Stimulated activated CD4-positive, alpha-beta T cell treated with anti-CD3 and anti-CD28 coated beads, Interleukin-4, amount 100 ng/mL, for 4 hours (primary cell): ENCODE results near the gene ZNF337.
"Not testable (repeated sequence)": the region's sequence is repeated elsewhere in the genome, so short reads cannot be mapped to it uniquely, and the experiment has no call there.

ENCODE experiments used
- DNase-seq, 2 experiments: peaks; one replicate each; pipeline ENCODE4 v3.0.0-alpha.2; 2020

ZNF337 gene

DNA sequence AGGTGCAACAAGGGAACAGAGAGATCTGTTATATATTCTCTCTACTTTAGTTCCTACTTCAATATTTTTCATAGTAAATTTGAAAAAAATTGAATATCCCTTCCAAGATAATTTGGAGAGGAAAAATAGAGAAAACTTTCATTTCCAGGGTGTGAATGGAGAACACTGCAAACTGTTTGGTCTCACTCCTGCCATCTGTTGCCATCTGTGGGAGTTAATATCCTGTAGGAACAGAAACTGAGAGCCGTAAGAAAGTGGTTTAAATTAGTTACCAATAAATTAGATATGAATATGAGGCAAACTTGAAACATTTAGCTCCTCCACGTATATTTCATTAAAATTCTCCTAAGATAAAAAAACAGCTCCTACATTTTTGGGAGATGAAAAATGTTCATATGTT, 4.2 kb downstream of the ZNF337 start:
- DNase-seq, result no peak

DNA sequence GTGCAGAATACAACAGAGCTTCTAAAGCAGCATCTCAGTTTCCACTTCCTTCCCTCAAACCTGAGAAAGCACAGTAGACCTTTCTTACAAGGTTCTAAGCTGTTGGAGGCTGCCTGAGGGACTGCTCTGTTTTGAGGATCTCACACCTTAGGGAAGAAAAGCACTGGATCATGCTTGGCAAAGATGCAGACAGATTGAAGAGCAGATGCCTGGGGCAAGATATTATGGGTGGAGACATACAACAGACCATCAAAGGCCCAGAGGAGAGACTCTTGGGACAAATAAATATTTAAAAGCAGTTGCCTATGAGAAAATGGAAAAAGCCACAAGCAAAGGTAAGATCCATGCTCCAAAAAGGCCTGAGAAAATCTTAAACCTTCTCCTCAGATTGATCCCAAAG, 6.2 kb downstream of the ZNF337 start:
- DNase-seq, result no peak

DNA sequence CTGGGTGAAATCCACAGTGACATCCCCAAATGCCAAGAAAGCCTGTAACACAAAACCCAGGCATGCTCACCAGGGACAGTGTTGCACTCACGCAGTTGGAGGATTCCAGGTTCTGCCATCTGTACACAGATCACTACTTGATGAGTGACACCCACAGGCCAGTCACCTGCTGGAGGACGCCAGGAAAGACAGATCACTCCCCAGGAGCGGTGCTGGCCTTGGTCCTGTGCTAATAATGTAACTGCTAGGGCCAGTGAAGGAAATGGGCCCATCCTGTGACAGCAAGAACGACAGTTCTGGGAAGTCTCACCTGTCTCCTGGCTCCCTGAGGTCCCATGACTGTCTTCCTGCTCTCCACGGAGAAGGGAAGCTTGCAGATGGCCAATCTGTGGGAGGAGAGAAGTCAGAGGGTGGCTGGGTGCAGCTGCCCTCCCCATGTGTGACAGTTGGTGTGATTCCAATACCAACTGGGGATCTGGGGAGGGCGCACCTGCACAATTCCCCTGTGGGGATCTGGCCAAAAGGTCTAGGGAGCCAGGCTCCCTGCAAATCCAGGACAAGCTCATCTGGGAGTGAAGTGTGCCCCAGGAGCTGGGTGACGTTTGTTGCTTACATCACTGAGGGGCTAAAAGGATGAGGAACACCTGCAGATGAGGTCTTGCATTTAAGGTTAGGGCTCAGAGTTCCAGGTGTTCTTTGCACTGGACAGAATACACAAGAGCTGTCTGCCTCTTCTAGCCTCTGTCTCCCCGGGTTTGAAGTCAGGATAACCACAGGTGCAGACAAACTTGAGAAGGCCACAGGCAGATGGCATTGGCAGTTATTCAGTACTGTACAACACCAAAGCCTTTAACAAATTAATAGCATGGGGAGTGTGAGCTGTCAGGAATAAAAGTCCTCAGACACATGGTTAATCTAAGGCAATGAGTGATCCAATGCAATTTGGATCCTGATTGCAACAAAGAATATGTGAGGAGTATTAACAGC, 10.3 kb downstream of the ZNF337 start:
- DNase-seq, result no peak

DNA sequence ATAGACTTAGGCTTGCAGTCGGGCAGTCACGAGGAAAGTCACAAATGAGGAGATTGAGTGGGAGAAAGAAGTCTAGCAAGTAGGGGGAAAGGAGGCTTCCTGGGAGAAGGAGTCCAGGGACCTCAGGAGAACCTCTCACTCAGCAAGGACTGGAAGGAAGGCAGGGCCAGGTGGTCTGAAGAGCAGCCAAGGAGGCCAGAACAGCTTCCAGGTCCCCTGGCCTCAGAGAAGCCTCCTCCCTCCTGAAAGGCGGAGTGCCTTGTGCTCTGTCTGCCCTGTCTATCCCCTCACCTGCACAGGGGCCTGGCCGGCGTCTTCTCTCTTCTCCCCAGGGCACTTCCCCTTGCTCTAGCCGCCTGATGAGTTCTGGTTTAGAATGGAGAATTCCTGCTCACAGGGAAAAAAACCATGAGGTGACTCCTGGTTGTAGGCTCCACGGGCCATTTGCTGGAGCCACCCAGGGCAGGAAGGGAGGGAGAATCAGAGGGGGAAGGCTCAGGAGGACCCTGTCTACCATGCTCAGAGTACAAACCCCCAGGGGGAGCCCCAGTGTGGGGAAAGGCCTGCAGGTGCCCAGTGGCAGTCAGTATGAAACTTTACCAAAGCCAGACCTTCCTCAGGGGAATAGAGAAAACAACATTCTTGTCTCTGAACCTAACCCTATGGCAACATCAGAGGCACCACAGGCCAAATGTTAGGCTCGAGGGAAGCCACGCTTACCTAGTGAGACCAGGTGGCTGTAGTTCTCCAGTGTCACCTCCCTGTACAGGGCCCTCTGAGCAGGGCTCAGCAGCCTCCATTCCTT, 11.2 kb downstream of the ZNF337 start:
- no peak for DNase-seq

DNA sequence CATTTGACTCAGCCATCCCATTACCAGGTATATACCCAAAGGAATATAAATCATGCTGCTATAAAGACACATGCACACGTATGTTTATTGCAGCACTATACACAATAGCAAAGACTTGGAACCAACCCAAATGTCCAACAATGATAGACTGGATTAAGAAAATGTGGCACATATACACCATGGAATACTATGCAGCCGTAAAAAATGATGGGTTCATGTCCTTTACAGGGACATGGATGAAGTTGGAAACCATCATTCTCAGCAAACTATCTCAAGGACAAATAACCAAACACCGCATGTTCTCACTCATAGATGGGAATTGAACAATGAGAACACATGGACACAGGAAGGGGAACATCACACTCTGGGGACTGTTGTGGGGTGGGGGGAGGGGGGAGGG, 12.8 kb downstream of the ZNF337 start:
- not testable (repeated sequence) for DNase-seq

DNA sequence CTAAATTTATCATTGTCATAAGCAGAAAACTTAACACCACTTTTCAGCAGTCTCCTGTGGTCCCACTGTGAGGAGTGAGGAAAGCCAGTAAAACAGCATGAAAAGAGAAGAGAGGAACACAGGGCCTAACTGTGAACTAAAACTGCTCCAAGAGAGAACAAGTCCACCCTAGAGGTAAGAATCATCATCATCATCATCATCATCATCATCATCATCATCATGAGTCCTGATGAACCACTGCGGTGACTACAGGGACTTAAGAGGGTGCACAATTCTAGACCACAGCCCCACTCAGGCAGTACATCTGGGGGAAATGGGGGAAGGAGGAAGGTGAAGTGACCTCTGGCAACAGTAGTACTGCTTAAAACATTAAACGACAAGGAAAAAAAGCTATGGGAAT, 13.6 kb downstream of the ZNF337 start:
- DNase-seq, result no peak

DNA sequence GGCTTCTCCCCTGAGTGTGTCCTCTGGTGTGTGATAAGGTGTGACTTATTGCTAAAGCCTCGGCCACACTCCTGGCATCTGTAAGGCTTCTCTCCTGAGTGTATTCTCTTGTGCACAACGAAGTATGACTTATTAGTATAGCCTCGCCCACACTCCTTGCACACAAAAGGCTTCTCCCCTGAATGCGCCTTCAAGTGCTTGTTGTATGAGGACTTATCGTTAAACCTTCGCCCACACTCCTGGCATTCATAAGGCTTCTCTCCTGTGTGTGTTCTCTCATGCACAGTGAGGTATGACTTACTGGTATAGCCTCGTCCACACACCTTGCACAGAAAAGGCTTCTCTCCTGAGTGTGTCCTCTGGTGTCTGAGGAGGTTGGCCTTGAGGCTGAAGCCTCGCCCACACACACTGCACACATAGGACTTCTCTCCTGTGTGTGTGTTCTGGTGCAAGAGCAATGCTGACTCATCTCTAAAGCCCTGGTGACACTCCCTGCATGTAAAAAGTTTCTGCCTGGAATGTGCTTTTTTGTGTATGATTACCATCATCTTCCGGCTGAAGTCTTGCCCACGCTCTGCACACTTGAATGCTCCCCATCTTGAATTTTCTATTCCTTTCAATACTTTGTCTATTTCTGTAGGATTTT, 20.4 kb downstream of the ZNF337 start:
- DNase-seq, result no peak

DNA sequence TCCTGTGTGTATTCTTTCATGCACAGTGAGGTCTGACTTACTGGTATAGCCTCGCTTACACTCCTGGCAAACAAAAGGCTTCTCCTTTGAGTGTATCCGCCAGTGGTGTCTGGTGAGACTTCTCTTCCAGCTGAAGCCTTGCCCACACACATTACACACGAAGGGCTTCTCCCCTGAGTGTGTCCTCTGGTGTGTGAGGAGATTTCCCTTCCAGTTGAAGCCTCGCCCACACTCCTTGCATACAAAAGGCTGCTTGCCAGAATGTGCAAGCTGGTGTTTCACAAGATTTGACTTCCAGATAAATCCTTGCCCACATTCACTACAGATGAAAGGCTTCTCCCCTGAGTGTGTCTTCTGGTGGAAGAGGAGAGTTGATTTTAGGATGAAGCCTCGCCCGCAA, 21.5 kb downstream of the ZNF337 start:
- no peak for DNase-seq

DNA sequence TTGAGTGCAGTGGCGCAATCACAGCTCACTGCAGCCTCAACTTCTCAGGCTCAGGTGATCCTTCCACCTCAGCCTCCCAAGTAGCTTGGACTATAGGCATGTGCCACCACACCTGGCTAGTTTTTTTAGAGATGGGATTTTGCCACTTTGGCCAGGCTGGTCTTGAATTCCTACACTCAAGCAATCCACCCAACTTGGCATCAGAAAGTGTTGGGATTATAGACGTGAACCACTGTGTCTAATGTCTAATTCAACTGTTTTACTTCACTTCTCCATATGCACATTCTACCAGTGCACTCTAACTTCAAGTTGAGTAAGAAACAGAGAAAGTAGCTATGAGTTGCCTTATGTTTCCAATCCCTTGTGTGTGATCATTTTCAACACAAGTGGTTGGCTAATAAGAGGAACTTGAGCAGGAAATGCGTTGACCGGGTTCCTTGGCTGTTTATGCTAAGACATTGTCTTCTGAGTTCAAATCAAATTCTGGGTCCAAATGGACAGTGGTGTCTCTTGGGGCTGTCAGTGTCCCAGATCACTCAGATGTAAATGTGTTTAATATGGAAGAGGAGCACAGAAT, 23.9 kb downstream of the ZNF337 start:
- no peak for DNase-seq

DNA sequence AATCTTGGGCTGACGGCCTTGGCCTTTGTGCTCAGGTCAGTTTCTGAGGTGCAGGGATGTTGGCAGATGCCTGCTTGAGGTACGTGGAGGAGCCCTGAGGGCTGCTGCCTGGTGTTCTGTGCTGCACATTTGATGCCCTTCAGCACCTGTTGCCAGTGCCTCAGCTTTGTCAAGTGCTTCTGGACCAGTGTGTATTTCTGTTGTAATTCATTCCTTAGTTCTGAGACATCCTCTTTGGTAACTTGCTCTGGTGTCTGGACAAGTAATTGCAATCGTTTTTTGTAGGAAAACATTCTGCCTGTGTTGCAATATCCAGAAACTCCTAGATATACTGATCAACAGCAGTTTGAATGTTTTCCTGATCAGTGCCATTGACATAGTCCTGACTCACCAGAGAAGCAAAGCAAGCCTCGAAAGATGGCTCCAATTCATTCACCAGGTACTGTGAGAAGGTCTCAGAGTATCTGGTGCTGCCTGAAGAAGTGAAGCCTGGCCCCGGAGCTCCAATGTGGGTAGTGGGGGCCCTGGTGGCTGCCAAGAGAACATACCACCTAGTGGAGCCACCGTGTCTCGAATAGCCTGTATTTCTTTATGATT, 26.7 kb downstream of the ZNF337 start:
- no peak for DNase-seq

DNA sequence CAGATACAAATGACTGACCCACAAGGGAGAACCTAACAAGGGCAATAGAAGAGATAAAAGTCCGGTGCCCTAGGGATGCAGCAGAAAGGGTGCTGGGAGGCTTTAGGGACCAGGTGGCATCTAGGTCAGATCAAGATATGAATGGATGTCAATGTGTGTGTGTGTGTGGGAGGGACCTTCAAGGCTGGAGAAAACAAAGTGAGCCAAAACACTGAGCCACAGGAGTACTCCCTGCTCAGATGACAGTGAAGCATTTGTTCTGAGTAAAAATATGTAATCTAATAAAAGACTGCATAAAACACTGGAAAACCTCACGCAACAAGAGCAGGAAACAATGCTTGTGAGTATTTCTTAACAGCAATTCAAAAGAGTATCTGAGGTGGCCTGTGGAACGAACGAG, 28.2 kb downstream of the ZNF337 start:
- DNase-seq, result no peak

DNA sequence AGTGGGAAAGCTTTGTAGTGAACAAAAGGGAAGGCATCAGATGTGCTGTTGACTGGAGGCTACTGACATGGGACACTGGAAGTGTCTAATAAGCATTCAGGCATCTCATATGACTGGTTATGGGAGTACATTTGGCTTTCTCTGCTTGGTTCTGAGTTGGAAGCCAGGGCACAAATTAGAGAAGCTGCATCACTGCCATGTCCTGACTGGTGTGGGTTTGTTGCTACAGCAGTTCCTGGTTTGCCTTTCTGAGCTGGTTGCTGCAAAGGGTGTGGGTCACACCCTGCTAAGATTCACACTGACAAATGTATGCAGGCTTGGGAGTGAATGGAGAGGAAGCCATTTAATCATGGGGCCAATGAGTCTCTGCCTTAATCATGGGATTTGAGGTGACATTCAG, 36.7 kb downstream of the ZNF337 start:
- no peak for DNase-seq

DNA sequence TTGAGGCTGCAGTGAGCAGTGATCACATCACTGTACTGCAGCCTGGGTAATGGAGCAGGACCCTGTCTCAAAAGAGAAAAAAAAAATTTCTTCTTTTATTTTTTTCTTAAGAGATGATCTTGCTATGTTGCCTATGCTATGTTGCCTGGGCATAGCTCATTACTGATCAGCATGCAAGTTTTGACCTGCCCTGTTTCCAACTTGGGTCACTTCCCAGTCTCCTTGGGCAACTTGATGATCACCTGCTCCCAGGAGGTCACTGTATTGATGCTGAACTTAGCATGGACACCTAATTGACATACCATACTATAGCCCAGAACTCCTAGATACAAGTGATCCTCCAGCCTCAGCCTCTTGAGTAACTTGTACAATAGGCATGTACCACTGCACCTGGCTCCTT, 42.2 kb downstream of the ZNF337 start:
- no peak for DNase-seq

DNA sequence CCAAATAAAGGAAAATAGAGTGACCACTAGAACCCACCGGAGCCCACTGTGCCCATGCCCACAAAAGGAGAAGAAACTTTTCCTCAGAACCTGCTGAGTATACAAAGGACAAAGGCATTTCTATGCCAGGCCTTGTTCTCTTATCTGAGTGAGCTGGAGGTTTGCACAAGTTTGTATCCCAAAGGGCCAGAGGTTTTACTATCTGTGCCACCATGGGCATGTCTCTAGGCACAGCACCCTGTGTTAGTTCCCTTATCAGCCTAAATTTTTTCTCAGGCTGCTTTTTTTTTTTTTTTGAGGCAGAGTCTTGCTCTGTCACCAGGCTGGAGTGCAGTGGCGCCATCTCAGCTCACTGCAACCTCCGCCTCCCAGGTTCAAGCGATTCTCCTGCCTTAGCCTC, 43.8 kb downstream of the ZNF337 start:
- DNase-seq, result not testable (repeated sequence)

DNA sequence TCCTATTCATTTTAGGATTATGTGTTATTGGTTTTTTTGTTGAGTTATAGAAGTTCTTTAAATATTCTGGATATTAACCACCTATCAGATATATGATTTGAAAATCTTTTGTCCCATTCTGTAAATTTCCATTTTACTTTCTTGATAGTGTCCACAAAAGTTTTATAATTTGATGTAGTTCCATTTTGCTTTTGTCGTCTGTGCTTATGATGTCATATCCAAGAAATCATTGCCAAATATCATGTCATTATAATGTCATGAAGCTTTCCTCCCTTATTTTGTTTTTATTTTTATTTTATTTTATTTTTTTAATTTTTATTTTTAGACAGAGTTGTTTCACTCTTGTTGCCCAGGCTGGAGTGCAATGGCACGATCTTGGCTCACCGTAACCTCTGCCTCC, 51.8 kb downstream of the ZNF337 start:
- no peak for DNase-seq

DNA sequence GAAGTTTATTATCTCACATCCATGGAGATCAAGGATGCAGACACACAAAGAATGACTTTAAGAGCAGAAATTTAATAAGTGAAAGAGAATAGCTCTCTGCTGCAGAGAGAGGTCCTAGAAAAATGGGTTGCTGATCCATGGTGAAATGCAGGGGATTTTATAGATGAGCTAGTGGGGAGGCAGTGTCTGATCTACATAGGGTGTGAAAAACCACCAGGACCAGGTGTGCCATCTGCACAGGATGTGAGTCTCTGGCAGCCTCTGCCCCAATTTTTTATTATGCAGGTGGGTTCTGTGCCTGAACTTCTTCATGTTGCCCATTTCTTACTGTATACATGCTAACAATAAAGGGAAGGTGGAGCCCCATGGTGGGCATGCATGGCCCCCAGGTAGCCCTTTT, 52.9 kb downstream of the ZNF337 start:
- no peak for DNase-seq

DNA sequence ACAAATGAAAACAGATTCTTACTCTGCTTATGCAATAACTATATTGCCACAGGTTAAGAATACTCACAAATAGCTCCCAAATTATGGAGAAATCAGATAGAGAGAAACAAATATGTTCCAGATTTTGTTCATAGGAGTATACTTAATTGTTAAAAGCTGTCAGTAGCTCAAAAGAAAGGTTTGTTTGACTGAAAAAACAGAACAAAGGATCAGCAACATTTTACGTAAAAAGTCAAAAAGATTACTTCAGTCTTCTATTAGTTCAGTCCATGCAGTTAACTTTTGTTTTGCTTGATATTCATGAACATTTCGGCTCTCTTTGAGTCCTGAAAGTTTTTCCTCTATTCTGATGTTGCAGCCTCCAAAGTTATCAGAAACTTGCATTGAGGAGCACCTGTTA, 59.4 kb downstream of the ZNF337 start:
- no peak for DNase-seq

DNA sequence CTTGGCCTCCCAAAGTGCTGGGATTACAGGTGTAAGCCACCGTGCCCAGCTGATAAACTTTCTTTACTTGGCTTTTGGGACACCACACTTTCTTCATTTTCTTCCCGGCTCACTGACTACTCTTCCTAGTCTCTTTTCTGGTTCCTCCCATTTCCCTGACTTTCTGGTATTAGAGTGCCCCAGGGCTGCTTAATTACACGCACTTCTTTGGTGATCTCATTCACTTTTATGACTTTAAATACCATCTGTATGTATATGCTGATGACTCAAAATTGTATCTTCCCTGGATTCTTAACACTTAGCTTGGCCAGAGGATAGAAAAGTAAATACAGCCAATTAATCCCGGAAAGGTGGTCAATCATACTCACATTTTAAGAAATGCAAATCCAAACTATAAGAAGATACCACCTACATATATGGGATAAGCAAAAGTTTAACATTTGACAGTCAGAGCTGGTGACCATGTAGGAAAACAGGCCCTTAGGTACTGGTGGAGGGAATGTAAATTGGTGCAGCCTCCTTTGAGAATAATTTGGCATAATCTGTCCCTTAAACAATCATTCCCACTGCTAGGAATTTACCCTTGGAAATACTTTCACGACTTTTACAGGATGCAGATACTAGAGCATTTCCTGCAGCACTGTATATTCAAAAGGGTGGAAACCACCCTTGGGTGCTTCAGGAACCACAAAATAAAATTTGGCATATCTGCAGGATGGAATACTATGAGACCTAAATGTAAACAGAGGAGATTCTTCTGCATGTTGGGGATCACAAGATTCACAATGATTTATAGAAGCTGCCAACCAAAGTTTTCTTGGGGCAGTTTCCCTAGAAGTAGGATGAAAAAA, 63.5 kb downstream of the ZNF337 start:
- DNase-seq, result no peak

DNA sequence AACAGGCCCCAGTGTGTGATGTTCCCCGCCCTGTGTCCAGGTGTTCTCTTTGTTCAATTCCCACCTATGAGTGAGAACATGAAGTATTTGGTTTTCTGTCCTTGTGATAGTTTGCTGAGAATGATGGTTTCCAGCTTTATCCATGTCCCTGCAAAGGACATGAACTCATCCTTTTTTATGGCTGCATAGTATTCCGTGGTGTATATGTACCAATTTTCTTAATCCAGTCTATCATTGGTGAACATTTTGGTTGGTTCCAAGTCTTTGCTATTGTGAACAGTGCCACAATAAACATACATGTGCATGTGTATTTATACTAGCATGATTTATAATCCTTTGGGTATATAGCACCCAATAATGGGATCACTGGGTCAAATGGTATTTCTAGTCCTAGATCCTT, 66.0 kb downstream of the ZNF337 start:
- DNase-seq, result not testable (repeated sequence)

DNA sequence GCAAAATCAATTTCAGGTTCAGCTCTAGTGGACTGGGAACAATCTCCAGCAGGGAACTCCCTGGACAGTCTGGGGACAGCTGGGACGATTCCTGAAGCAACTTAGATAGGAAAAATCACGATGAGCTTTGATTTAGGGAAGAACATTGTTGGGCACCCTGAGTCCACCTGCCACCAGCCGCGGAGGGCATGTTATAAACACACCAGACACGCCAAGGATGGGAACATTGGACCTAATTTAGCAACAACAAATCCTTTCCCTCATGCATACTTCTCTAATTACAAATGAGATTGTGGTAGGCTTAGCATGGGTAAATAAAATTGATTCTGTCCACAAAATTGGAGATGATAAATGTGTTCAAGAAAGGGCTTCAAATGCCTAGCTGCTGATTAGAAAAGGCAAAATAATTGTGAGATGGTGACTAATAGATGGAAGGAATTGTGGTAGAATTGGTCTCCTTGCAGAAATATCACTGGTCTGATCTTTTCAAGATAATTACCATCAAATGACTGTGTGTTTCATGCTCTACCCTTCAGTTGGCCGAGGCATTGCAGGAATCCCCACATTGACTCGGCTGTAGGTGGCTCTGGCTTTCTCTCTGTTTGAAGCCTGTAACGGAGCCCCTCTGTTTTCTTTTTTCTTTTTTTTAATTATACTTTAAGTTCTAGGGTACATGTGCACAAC, 66.7 kb downstream of the ZNF337 start:
- no peak for DNase-seq

DNA sequence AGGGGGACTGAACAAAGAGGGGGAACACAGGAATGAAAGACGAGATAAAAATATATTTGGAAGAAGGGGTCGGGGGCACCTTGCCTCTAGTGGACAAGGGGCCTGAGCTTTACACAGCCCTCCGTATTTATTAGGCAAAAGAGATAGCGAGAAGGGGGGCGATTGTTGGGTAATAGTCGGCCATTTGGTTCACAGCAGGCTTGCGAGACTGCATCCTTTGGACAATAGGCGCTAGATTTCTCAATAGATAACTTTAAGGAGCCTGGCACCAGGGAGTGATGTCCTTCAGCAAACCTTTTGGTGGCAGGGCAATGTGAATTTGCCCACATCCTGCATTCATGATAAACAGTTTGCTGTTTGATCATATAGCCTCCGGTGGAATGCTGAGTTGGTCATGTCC, 69.9 kb downstream of the ZNF337 start:
- no peak for DNase-seq
